NCI-H128 (cell line): ENCODE results near the gene BRINP1.

Source experiments
- DNase-seq: peaks from one replicate; lab custom pipeline; 2025; ENCODE audit not compliant: unreplicated experiment; lab: John Stamatoyannopoulos, UW

The BRINP1 gene

DNA sequence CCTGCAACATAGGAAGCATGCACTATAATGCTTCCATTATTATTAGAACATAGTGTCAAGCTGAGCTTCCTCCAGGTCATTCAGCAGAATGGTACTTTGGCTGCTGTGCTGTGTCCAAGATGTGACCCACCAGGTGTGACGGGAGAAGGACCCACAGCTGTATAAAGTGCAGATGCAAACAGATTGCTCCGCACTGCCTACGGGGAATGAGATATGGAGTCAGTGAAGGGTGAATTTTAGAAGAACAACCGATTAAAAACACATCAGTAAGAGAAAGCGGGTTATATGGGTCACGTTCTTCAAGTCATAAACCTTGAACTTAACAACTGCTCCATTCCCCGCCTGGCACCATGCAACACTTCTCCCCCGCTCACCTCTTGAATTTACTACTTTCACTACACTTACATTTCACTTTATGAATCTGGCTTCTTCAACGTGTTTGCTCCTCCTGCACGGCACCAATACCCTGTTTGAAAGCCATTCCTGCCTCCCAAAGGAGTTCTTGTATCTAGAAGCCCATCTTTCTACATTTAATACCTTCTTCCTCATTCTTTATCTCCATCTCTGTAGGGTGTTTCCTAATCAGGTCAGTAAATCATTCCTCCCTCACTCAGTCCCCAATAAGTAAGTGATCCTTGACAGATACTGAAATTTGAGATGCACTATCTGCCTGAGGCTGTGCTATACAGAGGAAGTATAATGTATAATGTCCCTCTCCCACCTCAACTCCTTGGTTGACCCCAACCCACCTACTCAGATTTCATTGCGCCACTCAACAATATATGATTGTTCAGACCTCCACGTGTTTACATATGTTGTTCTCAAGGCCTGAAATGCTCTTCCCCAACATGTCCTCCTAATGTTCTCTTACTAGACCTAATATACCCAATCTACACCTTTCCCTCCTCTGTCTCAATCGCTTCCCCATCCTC lies 25.9 kb downstream of the BRINP1 start:
- no peak for DNase-seq

DNA sequence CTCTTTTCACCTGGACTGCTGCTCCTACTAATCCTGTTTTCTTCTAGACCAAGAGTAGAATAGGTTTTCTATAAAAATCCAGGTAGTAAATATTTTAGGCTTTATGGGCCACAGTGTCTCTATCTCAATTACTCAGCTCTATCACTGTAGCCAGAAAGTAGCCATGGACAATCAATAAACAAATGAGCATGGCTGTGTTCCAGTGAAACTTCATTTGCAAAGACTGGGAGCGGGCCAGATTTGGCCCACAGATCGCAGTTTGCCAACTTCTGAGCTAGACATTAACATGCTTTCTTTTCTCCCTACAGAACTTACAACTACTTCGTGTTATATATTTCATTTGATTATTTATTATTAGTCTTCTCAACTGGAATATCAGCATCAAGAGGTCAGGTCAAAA lies 30.2 kb downstream of the BRINP1 start:
- no peak for DNase-seq

DNA sequence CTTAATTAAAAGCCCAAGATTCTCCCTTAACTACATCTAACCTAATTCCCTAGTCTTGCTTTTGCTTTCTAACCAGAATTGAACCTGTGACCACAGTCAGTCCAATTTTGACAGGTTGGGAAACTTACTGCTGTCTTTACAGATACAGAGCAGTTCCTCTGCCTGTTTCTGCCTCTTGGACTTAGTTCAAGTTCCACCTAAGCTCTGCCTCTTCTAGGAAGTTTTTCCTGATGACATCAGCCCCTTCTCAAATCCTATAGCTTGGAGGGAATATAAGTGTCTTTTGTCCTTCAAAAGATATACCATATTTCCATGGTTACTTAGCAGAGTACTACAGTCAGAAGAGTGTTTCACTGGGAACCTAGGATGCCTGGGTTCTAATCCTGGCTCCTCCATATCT lies 31.7 kb downstream of the BRINP1 start:
- DNase-seq, result no peak

DNA sequence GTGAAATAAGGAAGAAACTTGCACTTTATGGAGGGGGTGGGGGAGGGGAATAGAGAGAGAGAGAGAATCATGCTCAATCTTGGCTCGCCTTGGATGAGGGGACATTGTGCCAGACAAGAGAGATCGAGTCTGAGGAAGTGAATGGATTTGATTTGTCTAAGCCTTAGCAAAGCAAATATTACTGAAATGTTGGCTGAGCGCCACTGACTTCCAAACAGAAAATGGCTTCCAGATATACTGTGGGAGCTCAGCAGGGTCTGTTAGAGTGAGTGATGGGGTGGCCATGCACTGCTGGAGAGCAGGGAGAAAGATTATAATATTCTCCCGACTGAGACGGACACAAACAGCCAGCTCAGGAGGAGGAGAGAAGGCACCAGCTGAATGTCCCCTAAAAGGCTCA lies 34.5 kb downstream of the BRINP1 start:
- no peak for DNase-seq

DNA sequence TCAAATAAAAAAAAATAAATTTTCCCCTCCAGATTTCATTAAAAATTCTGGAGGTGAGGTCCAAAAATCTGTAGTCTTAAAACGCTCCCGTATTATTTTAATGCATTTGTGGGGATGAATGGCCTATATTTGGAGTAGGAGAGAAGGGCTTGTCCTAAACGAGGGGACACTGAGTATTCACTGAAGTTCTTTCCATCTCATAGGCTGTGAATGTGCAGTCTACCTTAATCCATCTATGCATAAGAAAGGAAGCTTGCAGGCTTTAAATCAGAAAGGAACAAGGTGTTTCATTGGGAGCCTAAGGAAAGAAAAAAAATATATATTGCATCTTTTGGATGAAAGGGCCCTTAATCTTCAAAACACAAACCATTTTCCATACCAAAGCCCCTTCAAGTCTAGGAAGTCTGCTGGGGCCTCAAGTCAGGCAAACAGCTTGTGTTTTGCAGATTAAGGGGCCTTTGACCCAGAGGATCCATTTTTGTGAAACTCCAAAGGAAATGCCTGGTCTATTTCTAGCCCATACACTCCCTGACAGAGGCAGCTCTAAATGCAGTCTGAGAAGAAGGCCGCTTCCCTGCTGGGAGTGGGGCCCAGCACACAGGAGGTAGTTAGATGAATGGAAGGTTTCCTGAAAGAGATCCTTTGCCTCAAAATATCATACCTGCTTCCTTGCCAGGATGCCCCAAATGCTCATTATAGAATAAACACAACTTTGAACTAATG lies 35.6 kb downstream of the BRINP1 start:
- no peak for DNase-seq

DNA sequence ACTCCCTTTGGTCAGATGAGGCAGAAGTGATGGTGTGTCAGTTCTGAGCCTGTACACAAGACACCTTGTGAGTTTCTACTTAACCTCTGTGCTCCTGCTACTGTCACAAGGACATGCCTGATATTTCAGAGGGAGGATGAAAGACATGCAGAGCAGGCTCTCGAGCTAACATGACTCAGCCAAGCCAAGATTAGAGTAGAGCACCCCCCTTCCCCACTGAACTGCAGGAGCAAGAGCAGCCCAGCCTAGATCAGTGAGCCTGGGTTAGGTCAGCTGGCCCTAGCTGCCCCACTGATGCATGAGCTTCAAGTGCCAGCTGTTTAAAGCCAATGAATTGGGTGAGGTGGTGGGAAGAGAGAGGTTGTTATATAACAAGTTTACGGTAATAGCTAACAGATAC lies 36.7 kb downstream of the BRINP1 start:
- no peak for DNase-seq

DNA sequence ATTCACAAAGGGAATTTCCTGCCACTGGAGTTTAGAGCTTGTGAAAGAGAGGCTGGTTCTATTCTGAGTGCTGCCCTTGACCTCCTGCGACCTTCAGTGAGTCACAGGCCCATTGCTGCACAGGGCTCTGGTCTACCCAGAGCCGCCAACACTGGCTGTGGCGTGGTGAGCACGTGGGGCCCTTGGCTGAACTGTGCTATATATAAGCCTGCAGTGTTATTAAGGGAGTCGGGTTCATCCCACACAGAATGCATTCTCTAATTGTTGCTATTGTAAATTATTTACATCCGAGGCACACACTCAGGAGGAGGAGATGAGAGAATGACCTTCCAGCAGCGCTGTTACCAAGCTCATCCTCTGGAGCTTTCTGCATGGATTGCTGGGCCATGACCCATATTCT lies 47.1 kb downstream of the BRINP1 start:
- no peak for DNase-seq

DNA sequence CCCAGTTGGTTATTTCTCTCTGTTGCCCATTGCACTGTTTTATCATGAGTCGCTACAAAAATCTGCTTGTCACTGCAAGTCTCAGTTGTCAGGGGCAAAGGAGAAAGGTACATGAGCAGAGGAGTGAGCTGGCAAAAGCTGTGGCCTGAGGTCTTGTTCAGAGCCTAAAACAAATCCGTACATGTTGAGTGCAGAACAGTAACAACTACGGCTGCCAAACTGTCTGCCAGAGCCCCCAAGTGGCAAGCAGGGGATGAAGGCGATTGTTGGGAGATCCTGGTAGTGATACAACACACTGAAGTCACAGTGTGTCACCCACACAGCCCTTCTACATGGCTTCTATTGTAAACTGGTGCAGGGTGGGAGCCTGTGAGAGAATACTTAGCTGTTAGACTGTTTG lies 50.9 kb downstream of the BRINP1 start:
- DNase-seq, result no peak

DNA sequence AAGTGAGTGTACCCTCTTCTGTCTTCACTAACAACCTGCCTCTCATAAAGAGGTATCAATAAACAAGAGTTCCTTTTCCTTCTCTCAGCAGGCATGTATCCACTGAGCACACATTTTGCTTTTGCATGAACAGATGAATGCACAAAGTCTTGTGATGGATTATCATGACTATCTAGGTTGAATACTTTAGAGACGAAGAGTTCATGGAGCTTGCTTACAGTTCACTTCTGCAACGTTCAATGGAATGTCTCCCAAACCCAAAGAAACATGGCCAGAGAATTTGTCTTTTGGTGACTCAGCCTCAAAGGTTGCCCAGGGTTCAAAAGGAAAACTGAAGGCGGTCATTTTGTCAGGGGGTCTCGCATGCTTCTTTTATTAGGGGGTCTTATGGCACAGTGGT lies 55.4 kb downstream of the BRINP1 start:
- DNase-seq, result no peak

DNA sequence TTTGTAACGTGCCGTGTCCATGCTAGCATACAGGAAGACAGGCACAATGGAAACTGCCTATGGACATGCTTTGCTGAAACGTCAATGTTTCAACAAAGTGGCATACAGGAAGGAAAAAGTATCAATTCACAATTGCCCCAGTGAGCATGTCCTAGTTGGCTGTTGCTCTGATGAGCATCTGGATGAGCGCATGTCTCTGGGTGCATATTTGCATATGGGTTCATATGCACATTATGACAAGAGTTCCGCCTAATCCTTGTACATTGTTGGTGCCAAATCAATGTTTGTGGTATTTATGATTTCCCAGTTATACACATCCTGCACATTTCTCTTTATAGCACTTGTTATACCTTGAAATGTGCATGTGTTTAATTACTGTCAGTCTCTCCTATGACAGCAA lies 58.5 kb downstream of the BRINP1 start:
- no peak for DNase-seq

DNA sequence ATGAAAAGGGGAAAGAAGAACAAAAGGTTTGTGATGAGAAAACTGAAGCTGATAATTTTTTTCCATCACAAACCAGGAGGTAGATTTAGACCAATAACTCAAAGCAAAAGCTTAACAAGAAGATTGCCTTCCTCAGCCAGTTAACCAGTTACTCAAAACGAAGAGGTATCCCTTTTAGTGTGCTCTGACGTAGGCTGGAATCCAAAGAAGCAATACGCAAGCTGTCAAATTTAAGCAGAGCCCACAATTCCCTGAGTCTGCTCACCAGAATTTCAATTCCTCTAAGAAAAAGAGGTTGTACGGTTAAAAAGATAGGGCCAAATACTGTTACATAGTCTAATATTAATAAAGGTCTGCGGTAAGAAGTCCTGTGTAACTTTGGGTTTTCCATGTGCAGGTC lies 61.8 kb downstream of the BRINP1 start:
- no peak for DNase-seq

DNA sequence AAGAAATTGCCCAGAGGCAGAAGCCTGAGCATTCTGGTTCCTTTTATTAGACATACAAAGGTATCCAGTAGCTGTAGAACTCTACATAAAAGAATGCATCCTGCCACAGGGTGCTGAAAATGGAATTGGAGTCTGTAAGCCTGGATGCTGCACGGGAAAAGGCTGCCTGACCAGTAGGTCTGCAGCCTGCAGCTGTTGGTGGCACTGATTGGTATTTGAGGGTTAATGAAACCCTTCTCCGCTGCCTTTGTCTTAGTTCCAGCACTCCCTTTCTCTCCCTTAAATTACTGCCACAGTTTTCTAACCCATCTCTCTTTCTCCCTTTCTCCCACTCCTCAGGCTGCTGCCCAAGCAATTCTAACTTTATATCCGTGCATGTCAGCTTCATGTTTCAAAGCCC lies 64.7 kb downstream of the BRINP1 start:
- no peak for DNase-seq

DNA sequence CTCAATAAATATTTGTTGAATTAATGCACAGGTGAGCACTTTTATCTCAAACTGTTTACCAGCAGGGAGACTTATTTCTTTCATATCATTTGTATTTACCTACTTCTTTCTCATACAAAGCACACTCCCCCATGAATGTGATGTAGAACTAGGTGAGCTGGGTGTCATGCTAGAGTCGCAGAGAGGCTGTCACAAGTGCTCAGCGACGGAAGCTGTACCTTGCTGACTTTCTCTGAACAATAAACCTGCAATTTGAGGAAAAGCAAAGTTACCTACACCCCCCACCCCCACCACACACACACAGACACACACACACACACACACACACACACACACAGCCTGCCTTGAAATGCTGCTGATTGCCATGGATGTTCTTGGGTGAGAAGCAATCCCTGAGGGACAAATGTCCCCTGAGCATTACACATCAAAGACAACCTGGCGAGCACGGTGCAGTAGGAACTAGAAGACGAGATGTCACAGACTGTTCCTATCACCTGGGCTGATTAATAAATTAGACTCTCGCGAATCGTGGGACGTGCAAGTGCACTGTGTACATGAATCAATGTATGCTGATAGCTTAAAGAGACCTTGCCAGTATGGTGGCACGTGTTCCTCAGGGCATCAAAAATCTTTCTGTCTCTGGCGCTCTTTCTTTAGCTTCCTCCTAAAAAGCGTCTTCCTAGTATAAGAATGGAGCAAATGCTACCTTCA lies 66.1 kb downstream of the BRINP1 start:
- DNase-seq, result no peak

DNA sequence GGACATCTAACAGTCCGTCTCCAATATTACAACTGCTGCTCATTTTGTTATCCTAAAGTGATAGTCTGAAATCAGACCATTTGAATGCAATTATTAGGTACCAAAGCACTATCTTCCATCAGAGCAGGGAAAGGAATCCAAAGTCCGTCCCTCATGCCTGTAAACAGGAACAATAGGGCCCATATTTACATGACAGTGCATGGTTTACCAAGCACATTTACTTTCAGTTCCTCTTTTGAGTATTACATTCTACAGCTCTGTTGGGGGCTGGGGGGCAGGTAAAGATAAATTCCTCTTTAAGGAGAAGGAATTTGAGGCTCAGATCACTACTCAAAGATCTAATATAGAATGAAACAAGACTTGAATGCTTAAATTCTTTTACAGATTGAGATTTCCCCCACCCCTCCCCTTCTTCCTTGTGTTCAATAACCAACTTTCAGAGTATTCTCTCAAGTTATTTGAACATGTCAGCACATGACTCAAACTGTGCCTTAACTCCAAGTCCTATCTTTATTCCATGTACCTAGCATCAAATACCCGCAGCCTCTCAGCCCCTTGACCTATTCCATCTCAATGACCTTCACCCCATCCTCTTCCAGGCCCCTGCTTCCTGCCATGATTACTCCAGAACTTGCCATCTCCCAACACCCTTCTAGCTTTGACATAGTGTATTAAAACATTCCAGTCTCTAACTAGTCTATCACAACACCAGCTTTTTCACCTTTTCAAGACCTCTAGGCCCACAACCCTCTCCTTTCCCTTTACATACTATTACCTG lies 71.0 kb downstream of the BRINP1 start:
- DNase-seq, result no peak

DNA sequence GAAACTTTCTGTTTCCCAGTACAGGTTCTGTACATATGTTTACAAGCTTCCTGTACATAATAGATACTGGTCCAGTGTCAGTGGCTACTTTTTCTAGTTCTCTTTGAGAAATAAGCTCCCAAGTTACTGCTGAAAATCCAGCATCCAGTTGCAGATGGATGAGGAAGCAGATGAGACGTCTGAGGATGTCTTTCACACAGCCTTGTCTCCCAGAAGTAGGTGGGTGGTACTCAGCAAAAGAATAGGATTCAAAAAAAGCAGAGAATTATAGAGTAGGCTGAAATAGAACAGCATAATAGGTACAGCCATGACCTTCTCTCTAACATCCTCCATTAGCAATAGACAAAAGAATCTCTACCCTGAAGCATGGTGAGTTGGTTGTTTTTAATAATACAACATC lies 77.7 kb downstream of the BRINP1 start:
- no peak for DNase-seq

DNA sequence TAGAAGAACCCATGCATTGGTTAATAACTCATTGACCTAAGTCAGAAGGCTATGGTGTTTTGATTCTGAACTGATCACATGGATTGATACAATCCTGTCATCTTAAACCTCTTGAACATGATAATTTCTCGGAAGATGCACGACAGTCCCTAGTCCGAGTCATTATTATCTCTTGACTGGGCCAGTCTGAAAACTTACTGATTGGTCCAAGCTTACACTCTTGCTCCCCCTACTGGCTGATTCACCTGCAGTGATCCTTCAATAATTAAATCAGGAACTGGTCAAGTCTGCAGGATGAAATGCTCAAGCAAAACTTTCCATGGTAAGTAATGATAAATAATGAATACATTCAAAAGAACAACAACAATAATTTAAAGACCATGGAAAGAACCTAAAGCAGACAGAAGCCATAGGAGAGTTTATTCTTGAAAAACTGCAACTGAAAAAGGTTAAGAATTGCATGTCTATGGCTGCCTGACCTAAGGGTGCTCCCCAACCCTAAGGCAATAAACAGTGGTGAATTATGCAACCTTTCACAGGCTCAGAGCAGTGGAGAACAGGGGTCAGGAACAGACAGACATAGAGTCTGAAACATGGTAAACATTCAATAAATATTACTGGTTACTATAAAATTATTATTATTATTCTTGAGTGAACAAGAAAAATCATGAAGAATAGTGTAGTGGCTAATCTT lies 79.3 kb downstream of the BRINP1 start:
- peak; percentile 9 for DNase-seq

DNA sequence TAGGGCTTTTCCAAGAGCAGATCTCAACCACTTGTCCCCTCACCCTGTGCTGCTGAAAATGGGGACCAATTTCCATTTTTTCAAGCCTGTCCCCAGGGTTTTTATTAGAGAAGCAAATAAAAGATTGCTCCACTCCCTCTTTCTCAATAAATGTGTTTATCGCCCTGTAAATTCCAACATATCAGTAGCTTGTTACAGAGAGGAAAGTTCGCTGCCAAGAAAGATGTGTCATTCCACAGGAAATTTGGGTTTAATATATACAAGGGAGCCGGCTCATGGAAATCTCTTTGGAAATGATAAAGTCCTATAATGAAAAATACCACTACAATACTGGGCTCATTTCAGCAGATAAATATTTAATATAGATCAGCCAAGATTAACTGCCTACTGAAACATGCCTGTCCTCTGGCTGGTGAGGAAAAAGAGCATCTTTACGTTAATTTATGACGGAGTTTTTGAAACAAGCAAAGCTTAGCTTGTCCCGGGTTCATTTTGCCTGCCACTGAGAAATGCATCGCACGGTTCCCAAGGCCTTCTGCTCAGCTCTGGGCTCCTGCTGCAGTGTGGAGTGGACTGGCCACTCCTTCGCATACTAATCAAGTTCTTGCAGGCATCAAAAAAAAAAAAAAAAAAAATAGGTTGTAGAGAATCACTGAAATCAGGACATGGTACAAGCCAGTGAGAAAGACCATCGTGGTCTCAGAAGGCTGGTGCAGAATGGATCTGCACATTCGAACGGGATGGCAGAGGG lies 84.5 kb downstream of the BRINP1 start:
- no peak for DNase-seq

DNA sequence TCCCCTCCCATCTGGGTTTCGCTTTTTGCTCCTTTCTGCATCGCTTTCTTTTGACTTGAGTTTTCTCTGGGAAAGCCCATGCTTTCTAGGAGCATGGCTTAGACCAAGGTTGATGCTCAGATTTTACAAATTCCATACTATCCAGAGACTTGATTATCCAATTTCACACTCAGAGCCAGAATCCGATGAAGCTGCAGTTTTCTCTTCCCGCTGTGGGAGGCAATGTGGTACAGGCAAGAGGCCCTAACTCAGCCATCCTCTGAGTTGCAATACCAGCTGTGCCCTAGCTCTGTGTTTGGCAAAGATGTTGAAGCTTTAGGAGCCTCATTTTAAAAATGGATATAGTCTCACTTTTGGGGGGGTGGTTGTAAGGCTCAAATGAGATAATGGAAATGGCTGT lies 85.1 kb downstream of the BRINP1 start:
- no peak for DNase-seq

DNA sequence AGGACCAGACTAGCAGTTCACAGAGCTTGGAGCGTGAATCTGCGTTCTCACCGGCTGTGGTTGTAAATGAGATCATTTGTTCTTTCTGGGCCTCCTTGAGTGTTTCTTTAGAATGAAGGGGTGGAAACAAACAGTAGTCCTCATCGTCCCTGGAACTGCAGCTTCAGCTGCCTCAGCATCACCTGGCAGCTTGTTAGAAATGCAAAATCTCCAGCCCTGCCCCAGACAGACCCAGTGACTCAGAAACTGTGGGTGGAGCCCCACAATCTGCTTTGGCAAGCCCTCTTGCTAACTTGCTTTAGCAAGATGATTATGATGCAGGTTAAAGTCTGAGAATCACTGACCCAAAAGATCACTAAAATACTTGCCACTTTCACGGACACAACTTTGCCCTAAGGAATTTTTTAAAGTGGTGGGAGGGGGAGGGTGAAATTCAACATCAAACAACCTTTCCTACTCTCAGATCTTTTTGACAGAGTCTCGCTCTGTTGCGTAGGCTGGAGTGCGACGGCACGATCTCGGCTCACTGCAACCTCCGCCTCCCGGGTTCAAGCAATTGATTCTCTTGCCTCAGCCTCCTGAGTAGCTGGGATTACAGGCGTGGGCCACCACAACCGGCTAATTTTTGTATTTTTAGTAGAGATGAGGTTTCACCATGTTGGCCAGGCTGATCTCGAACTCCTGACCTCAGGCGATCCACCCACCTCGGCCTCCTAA lies 86.0 kb downstream of the BRINP1 start:
- no peak for DNase-seq
